NAMALWA (cell line): Measurements from ENCODE around the gene JTB.
"Not testable (repeated sequence)": the region's sequence is repeated elsewhere in the genome, so short reads cannot be mapped to it uniquely, and the experiment has no call there.

Source experiments
- DNase-seq: peaks from one replicate; pipeline ENCODE4 v3.0.0-alpha.2; 2015; ENCODE audit warnings: low spot score

The JTB gene

GRCh38 chr1:153977250-153978240 is at the start of gene JTB:
Gene JTB (minus strand): TSS chr1:153977674. CDS start chr1:153977252, 422 bp downstream.
- peak; percentile 94 for DNase-seq

DNA sequence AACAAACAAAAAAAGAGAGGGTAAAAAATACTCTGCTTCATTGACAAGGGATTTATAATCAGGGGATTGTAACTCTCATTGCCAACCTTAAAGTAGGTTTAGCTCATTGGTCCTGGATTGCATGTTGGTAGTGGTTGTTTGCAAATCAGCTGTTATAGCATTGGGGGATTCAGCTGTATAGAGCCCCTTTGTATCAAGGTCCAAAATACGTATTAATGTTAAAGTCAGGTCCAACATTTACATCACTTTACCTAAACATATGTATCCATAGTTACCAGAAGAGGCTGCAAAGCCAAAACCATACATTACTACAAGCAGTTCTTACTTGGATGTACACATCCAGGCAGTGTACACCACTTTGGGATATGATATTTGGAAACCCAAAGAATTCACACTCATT is 42.5 kb upstream of the JTB start:
- DNase-seq = no peak

GRCh38 chr1:154019269-154019668 is 41.8 kb upstream of the JTB start:
- DNase-seq = no peak

DNA sequence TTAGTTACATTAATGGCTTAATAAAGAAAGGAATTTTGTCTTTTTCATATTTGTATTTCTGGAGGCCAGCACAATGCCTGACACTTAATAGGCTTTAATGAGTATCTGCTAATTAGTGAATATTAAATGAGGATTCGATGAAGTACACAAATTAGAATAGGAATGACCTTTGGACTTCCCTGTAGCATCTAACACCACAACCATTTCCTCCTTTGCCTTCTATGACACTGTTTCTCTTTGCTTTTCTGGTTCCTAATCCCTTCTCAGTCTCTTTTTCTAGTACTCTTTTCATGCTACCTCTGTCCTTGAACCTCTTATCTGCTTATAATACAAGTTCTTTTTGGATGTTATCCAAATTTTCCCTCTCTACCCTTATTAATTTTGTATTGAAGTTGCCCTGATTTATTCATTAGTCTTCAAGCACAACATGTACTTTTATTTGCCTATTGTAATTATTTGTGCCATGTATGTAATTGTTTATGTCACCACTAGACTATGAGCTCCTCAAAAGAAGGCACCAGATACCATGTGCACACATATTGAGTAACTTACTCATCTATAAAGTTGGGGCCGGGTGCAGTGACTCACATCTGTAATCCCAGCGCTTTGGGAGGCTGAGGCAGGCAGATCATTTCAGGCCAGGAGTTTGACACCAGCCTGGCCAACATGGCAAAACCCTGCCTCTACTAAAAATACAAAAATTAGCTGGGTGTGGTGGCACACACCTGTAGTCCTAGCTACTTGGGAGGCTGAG is 36.9 kb upstream of the JTB start:
- no peak for DNase-seq

DNA sequence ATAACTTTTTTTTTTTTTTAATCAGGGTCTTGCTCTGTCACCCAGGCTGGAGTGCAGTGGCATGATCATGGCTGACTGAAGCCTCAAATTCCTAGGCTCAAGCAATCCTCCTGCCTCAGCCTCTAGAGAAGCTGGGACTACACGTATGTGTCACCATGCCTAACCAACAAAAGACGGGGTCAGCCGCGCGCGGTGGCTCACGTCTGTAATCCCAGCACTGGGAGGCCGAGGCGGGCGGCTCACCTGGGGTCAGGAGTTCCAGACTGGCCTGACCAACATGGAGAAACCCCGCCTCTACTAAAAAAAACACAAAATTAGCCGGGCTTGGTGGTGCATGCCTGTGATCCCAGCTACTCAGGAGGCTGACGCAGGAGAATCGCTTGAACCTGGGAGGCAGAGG is 35.1 kb upstream of the JTB start:
- DNase-seq = not testable (repeated sequence)

DNA sequence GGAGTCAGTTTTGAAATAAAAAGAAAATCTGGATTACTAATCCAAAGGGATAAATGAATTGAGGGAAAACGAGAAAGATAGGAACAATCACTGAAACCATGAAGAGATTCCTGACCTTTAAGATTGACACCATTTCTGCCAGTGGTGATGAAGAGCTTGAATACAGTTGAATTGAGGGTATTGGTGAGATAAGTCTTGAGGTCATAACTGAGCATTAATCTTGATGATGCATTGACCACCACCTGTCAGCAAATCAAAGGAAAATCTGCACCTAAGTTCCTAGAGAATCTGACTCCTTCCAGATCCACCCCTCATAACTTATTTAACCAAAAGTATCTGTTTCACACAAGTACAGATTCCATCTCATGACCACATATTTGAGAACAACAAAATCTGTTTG is 34.7 kb upstream of the JTB start:
- DNase-seq = no peak

GRCh38 chr1:154006136-154006535 is 28.7 kb upstream of the JTB start:
- DNase-seq = no peak

- no peak for DNase-seq
These were observed 22.9 kb upstream of the JTB start for GRCh38 chr1:154000420-154000819.

- not testable (repeated sequence) for DNase-seq
These were observed 19.4 kb upstream of the JTB start for GRCh38 chr1:153996882-153997281.

DNA sequence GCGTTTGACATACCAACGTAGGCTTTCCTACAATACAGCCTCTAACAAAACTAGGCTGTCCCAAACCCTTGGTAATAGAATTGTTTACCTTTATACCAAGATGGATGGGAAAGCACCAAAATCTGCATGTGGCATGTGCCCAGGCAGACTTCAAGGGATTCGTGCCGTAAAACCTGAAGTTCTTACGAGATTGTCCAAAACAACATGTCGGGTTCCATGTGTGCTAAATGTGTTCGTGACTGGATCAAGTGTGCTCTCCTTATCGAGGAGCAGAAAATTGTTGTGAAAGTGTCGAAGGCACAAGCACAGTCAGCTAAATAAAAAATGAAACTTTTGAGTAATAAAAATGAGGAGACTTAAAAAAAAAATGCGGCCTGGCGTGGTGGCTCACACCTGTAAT is 18.2 kb upstream of the JTB start:
- no peak for DNase-seq

GRCh38 chr1:153995202-153995601 is 17.7 kb upstream of the JTB start:
- DNase-seq = peak; percentile 48

GRCh38 chr1:153991806-153992205 is 14.3 kb upstream of the JTB start:
- DNase-seq = no peak

DNA sequence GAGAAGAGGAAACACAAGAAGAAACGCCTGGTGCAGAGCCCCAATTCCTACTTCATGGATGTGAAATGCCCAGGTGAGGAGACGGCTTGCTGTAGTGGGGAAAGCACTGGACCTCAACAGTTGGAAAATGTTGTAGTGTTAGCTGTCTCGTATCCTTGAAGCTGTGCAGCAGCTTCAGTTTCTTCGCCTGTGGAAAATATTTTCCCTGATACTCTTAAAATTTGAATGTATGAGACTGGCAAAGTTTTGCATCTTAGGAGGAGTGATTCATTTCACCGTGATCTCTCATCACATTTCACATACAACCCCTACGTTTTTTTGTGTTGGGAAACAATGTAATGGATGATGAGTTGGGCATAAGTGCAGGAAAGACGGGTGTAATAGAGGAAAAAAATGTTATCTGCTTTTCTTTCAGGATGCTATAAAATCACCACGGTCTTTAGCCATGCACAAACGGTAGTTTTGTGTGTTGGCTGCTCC is 13.7 kb upstream of the JTB start:
- no peak for DNase-seq

DNA sequence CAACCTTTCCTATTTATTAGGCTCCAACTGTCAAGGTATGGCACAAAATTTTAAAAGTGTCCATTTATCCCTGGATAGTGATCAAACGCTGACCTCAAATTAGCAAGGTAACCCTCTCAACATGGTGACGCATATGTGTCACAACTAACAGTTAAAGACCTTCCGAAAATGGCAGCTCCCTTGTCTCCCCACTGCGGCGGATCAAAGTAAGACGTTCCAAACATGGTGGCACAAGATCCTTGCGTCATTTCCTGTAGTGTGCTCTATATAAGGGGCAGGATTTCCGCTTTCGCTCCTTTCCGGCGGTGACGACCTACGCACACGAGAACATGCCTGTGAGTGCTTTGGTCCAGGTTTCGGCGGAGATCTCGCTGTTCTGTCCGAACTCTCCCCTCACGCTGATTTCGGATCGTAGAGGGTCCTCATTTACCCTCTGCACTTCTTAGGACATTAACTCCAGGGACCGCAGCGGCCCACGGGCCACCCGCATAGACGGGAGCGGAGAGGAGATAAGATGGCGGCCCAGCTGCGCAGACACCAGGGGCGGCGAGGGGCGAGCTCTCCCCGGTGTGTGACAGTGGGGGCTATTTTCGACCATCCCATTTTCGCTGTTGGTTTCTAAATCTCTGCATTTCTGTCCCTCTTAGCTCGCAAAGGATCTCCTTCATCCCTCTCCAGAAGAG is 13.1 kb upstream of the JTB start, which contains the start of gene RPS27:
TSS of gene RPS27 (plus strand) at position 295 of the 683 bp plus-strand sequence. CDS start at position 330, 35 bp downstream.
- peak; percentile 100 for DNase-seq

- no peak for DNase-seq
These were observed 10.1 kb upstream of the JTB start for GRCh38 chr1:153987621-153988020.

GRCh38 chr1:153985941-153986761 is 8.7 kb upstream of the JTB start, which contains the start of gene RAB13:
Gene RAB13 (minus strand): TSS chr1:153986339. CDS start chr1:153986236, 103 bp downstream.
- no peak for DNase-seq

- no peak for DNase-seq
These were observed 8.0 kb upstream of the JTB start for GRCh38 chr1:153985341-153985912.

GRCh38 chr1:153984123-153984894 is 6.8 kb upstream of the JTB start:
- DNase-seq = peak; percentile 53

GRCh38 chr1:153981735-153982134 is 4.3 kb upstream of the JTB start:
- DNase-seq = not testable (repeated sequence)

GRCh38 chr1:153979091-153979490 is 1.6 kb upstream of the JTB start:
- DNase-seq = not testable (repeated sequence)
